GM19328 (cell line): ENCODE data around the gene PAQR8.
A peak's percentile ranks its signal among the peaks of the same experiment; 100 is the strongest.
"Not testable (repeated sequence)": the region's sequence is repeated elsewhere in the genome, so short reads cannot be mapped to it uniquely, and the experiment has no call there.

Experiments used
- ATAC-seq: cut with Tn5 transposase; IDR thresholded peaks from one replicate; pipeline ENCODE4 v1.9.1; 2021; ENCODE audit warnings: mild to moderate bottlenecking, moderate library complexity; ENCODE audit not compliant: unreplicated experiment

The PAQR8 gene

DNA sequence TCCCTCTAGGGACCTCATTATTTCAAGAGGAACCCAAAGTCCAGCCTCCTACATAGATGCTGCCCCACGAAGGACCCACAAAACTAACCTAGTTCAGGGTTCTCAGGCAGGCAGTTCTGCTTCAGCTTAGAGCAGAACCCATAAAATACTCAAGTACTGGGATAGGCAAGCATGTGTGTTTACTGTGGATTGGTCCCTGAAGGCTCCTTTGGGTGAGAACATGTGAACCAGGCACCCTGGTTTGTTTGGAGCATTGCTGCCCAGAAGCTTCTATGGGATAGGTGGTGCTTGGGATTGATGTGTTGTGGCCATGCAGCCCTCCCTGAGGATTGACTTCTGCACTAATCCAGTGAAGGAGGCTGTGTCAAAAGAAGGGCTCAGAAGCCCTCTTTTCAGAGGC, 43.3 kb downstream of the PAQR8 start:
- no peak for ATAC-seq

DNA sequence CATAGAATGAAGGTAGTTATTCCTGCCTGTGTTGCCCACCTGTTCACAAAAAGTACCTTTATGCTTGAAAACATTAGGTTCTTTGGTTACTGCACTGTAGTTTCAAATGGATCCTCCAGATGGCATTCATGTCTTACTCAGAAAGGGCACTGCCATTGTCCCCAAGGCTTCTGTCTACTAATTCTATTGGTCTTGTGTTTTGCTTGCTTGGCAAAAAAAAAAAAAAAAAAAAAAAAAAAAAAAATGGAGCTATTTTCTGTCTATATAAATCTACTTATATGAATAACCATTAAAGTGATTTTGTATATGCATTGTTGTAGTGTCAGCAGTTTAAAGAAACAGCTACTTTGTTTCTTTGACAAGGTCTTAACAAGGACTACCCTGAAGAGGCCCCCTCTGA, 45.5 kb downstream of the PAQR8 start:
- ATAC-seq, result no peak

DNA sequence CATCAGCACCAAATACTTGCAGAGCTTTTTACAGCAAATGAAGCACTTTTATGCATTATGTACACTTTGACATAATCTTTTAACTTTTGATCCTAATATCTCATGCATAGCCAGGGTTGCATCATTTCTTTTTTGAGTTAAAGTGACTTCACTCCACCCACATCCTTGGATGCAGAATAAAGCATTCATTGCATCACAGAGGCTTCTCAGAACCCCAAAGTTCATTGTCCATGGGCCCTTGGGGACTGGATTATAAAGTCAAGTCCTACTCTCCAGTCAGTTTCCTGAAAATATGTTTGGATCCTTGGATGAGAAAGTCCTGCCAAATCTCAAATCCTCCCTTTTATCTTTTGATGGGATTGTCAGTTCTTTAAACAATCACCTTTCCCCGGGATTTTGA, 47.5 kb downstream of the PAQR8 start:
- ATAC-seq, result no peak

DNA sequence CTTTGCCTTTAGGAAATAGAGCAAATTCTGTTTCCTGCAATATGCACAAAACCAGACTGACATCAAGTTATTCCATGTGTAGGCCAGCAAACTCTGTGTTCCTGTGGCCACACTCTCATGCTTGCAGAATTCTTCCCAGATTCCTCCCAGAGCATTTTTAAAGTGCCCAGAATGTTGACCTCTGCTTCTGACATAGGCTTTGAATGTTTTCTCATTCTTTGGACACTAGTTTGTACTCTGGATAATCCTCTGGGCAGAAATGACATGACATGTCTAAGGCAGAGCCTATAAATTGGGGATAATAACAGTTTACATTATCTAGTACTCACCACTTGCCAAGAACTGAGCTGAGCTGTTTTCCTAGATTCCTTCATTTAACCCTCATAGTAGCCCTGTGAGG, 49.0 kb downstream of the PAQR8 start:
- ATAC-seq, result no peak

DNA sequence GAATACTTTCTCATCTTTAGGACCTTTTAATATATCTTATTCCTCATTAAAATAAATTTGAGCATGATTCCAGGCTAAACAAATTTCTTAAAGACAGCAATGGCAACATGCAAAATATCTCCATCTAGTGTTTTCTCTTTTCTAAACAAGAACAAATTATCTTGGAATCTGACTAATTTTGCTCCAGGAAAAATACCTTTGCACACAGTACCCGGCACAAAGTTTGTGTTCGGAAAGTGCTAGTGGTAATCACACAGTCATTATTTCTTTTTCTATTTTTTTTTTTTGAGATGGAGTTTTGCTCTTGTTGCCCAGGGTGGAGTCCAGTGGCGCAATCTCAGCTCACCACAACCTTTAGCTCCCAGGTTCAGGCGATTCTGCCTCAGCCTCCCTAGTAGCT, 50.0 kb downstream of the PAQR8 start:
- no peak for ATAC-seq

DNA sequence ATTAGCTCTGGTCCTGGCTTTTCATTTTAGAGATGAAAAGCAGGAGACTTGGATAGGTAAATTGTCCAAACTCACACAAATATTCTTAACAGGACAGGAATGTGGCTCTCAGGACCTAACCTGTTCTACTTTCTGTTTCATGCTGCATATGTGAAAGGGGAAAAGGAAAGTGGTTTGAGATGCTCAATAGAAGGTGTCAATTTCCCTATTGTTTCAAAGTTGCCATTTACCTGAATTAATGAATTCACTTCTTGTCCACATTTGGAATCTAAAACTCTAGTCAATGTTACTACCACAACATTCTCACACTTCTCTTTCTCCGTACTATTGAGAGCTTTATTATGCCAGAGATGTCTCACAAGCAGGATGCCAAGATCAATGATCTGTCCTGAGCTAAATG, 53.4 kb downstream of the PAQR8 start:
- ATAC-seq, result no peak

DNA sequence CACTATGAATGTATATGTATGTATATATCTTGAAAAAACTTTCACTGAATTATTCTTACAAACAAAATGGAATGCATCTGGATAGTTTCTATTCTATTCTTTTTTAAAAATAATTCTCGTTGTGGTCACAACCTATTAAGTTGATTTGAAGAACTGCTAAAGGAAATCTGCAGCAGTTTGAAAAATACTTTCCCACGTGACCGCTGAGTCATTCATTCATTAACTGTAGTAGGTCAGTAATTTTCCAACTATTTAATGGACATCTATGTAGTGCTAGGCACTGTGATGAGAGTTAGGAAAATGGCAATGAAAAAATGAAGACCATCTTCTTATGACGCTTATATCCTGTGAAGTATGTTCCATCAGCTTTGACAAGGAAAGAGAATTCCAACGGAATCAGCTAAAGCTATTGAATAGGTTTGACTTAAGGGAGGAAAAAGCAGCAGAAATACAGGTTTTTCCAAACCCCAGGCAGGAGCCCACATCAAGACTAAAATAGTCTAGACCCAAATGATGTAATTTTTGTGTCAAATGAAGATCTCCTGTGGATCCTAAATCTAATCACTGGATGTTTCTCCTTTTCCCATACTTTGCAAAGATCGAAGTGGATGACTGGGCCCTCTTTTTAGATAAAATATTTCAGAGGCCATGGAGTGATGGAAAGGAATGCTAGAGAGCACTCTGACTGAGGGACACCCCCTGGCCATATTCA, 54.1 kb downstream of the PAQR8 start:
- no peak for ATAC-seq

DNA sequence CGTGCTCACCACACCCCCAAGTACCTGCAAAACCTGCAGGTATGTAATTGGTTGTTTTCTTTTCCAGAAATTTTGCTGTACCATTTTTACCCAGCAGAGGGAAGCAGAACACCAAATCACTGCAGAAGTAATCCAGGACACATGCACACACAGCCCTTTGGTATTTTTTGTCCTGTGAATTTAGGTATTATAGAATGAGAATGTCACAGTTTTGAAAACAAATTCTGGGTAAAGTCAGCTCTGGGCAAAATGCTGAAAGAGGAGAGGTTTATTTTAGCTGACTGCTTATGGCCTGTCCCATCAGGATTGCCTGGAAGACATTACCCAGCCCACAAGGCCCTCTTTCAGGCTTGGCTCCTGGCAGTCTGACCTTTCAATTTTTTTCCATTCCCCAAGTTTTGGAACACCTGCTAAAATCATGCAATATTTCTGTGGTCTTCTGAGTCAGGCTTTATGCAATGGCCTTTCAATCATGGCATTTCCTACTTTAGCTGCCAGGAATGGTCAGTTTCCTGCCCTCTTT, 54.7 kb downstream of the PAQR8 start:
- ATAC-seq, result no peak

DNA sequence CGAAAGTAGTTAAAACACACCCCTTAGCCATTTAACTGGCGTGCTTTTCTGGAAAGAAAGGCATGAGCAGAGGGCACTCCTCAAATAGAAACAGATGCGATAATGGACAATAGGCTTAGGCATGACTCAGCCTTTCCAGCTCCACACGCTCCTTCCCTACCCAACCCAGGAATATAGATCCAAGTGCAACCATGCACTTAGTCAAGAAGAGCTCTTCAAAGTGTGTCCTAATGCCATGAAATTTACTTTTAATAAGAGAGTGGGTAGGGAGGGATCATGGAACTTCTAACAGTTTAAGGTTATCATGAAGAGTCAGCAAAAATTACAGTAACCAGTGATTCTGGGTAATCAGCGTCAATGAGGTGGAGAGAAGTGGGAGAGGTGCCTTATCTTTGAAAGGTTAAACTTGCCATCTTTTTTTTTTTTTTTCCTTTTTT, 55.7 kb downstream of the PAQR8 start:
- ATAC-seq, result no peak

DNA sequence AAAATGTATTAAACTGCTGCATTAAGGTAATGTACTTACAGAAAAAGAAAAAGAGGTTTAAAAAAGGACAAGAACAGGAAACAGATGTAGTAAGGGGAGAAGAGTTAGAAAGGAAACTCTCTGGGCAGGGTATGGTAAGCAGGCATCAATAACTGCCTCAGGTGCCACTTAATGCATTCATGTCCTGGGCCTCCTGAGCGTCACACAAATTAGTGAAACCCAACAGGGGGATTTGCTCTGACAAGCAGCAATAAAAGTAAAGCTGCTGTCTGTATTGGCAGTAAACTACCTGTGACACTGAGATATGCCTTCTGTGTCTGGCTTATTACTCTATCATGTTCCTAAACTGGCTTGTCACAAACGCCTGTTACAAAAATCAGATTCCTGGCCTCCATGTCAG, 56.7 kb downstream of the PAQR8 start:
- ATAC-seq, result no peak

DNA sequence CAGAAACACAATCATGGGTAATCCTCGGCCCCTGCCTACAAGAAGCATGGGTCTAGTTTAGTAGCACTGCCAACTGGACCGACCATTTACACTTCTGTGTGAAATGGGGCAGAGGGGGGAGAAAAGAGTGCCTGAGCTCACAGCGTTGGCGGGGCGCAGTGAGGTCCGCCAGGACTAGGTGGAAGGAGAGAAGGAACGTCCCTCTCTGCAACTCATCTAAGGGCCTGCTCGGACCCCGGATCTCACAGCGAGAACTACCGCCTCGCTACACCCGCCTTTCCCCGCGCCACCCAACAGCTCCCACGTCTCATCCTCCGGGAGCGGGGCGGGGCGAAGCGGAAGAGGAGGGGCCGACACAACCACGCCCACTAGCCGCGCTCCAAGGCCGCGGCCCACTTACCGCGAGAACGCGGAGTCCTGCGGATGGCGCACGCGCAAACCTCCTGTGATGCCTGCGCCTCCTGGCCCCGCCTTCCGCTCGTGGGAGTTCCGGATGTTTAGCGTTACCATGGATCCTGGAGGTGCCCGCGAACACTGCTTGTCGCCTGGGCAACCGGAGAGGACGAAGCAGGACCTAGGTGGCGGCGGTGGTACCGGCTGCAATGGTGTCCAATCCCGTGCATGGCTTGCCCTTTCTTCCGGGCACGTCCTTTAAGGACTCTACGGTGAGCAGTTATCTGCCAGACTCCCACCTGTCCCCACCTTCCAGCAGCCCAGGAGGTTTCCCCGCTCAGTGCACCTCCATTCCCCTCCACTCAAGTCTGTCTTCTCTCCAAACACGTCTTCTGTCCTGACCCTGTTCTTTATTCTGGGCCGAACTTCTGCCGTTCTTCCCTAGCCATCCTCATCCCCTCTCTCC, 58.1 kb downstream of the PAQR8 start, which contains the start of gene EFHC1:
Gene EFHC1 (plus strand): TSS at position 534 of the 859 bp plus-strand sequence. CDS start 69 bp downstream, at position 603.
- peak; percentile 95 for ATAC-seq

DNA sequence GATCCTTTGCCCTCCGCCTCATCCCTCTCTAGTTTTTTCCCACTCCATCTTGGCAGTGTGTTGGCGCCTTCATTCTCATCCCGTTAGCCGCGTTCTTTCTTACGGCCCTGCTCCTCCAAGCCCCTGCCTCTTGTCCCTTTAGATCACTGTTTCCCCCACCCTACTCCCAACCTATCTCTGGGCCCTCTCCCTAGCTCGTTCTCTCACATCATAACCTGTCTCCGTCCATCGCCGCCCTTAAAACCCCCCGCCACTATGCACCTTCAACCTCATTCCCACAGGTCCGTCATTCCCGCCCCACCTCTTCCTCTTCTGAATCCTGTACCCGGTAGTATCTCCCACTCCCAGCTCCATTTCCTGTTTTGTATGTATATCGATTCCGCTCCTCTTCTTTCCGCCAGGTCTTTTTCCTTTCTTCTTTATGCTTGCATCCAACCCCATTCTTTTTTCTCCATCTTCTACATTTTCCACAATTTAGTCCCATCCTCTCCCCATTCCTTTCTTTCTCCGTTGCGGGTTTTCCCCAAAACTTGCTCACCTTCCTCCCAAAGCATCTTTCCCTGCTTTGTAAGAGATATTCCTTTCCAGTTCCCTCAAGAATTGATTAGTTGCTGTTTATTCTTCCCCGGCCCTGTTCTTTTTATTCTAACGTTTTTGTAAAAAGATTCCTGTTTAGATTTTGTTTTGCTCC, 58.9 kb downstream of the PAQR8 start:
- no peak for ATAC-seq

DNA sequence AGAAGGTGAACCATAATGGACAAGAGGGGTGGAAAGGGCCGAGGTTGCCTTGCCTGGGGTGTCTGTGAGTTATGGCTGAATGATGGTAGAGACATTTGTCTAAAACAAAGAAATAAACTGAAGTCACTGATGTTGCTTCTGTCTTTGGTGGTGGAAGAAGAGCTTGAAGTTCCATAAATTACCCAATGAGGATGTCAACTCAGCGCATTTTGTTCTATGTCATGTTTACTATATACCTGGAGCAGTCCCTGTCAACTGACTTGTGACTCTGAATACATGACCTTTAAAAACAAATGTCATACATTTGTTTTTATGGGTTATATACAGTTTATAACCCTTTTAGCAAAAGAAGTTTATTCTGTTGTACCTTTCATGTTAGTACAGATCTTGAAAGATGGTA, 60.2 kb downstream of the PAQR8 start:
- ATAC-seq, result no peak

DNA sequence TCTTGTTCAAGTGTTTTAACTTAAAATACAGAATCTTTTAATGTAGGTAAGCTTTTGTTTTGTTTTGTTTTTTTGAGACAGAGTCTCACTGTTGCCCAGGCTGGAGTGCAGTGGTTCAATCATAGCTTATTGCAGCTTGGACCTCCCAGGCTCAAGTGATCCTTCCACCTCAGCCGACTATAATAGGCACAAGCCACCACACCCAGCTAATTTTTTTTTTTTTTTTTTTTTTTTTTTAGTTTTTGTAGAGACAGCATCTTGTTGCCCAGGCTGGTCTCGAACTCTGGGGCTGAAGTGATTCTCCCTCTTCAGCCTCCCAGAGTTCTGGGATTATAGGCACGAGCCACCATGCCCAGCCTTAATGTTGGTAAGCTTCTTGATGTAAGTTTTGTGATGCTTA, 61.5 kb downstream of the PAQR8 start:
- ATAC-seq, result no peak

DNA sequence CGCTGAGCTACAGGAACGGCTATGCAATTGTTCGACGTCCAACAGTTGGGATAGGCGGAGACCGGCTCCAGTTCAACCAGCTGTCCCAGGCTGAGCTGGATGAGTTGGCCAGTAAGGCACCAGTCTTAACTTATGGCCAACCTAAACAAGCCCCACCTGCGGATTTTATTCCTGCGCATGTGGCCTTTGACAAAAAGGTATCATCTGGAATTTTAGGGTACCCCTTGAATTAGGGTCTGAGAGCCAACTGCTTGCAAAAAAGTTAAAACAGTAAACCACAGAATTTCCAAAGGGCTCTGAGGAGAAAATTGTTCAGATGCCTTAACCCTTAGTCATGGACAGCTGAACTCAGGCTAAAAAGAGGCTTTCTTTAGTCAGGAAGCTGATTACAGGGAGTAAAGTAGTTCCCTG, 62.0 kb downstream of the PAQR8 start:
- ATAC-seq, result no peak

DNA sequence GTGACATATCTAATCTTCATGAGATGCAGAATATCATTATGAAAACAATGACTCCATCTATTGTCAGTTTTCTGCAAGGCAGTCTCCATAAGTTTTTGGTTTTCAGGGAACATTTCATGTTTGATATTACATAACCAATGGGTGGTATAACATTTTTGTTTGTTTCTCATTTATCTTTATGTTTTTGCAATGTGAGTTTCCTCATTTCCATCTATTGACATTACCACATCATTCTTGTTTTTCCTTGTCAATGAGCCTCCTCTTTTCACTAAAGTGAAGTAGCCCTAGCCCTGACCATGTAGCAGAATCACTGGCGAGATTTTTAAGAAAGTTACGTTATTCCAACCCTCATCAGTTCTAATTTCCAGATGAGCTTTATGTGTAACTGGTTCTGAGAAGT, 62.6 kb downstream of the PAQR8 start:
- no peak for ATAC-seq

DNA sequence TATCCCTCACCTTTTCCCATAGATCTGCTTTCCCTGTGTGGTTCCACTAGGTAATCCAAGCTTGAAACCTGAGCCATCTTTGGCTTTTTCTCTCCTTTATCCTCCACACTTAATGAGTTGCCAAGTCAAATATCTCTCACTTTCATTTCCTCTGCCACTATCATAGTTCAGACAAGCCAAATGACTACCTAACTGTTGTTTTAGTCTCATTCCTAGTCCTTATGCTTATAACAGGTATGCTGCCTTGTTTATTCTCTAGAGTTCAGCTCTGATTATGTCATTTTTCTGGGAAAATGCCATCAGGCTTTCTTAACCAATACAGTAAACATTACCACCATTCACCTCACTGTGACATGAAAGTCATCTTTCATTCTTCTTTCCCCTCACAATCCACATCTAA, 64.7 kb downstream of the PAQR8 start:
- no peak for ATAC-seq

DNA sequence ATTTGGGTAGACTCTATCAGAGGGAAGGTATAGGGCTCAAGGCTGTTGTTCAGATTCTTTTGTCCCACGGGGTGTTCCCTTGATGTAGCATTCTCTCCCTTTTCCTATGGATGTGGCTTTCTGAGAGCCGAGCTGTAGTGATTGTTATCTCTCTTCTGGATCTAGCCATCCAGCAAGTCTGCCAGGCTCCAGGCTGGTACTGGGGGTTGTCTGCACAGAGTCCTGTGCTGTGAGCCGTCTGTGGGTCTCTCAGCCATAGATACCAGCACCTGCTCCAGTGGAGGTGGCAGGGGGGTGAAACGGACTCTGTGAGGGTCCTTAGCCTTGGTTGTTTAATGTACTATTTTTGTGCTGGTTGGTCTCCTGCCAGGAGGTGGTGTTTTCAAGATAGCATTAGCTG, 71.3 kb downstream of the PAQR8 start:
- not testable (repeated sequence) for ATAC-seq

DNA sequence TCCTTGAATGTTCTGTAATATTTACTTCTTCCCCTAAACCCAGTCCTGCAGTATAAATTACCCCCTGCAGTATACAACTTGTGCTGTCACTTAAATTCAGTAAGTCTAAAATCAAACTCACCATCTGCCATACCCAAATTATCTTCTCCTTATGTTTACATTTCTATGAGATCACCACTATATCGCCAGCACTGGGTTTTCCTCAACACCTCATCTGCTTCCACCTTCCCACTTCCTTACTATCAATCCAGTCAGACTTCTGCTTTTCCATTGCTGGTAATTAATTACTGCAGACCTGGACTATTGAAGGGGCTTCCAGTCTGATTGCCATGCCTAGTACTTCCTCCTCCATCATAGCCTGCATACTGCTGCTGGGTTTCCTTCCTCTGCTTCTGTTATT, 73.4 kb downstream of the PAQR8 start:
- ATAC-seq, result no peak

DNA sequence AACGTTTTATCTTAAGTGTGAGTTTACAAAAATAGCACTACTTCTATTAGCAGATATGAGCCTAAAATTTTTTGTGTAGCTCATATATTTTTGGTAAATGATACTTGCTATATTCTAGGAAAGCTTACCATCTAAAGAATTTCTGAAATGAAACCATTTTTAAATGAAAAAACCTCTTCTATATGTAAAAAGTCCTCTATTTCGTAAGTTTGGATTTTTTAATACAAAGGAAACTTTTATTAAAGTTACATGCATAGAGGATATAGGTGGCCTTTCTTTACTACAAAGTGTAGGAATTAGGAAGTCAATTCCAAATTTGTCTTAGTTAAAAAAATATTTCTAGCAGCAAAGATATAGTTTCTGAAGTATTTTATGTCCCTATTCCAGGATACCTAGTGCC, 77.0 kb downstream of the PAQR8 start:
- ATAC-seq, result no peak

DNA sequence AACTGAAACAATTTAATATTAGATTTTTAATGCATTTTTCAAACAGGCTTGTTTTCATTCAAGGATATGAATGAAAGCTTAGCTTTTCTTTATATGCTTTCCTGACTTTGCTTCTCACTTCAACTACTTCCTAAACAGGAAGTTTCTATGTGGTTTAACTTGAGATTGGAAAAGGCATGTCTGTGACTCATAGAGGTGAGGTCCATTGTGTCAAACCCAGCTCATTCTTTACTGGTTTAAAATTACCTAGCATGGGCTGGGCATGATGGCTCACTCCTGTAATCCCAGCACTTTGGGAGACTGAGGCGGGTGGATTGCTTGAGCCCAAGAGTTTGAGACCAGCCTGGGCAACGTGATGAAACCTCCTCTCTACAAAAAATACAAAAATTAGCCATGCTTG, 92.6 kb downstream of the PAQR8 start:
- no peak for ATAC-seq
